Spleen (tissue), 7 donors: ENCODE data around the gene MARCHF10.

ENCODE experiments used
- POLR2A ChIP-seq, 3 donors: fragments of 450-650 bp; IDR thresholded peaks; one replicate each; pipeline ENCODE4 v1.5.1; 2017; ENCODE audit warnings: antibody characterized with exemption in 3 of 3, mild to moderate bottlenecking in 1 of 3
- POLR2AphosphoS5 ChIP-seq, 3 donors: sonication (generic); formaldehyde crosslinking; IDR thresholded peaks; one replicate each; pipeline ENCODE4 v1.5.1; 2017; ENCODE audit warnings: antibody characterized with exemption in 3 of 3
- TF ChIP-seq, protein P1 (sequence below), 11 experiments: fragments of 200-600 bp in 7 of 11; fragments of 450-650 bp in 4 of 11; sonication (generic) in 4 of 11; IDR thresholded peaks in 8 of 11; conservative IDR thresholded peaks in 3 of 11; 1 replicate in 7 of 11; 2 replicates in 4 of 11; pipeline versions ENCODE4 v1.4.0 to v1.8.0; 2016 to 2021; ENCODE audit warnings: antibody characterized with exemption in 11 of 11, inconsistent platforms in 4 of 11, mild to moderate bottlenecking in 1 of 11
- donor health status: DM: no; HTN: no; CAD: no; lungs with moderate emphysema.
- donor health status: DM: no; HTN: no; CAD: no.
- donor health status: DM: no; HTN: no; CAD: no.

DNA sequence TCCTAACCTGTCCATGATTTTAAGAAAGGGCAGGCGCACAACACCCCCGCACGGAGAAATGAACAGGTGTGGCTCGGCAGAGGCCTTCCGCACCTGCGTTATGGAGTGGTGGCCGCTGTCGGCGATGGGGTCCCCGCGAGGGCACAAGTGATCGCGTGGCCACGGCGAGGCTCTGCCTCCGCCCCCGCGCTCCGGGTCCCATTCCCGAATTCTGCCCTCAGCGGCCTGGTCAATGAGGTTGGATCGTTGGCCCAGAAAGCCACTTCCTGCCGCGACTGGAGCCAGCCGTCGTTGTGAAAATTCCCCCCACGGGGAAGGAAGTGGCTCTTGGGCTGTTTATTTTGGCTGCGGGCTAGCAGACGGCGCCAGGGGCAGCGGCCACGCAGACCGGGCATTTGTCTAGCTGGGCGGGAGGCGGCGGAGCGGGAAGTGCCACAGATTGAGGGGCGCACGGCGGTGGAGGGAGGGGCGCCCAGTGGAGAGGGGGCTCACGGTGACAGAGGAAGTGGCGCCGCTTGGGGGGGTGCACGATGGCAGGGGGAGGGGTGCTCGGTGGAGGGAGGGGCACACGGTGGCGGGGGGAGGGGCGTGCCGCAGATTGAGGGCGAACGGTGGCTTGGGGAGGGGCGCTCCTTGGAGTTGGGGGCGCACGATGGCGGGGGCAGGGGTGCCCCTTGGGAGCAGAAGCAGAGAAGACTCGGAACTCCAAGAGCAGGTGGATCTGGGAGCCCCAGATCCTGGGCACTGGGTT is 155.7 kb downstream of the MARCHF10 start:
- TF ChIP-seq, protein P1, sequence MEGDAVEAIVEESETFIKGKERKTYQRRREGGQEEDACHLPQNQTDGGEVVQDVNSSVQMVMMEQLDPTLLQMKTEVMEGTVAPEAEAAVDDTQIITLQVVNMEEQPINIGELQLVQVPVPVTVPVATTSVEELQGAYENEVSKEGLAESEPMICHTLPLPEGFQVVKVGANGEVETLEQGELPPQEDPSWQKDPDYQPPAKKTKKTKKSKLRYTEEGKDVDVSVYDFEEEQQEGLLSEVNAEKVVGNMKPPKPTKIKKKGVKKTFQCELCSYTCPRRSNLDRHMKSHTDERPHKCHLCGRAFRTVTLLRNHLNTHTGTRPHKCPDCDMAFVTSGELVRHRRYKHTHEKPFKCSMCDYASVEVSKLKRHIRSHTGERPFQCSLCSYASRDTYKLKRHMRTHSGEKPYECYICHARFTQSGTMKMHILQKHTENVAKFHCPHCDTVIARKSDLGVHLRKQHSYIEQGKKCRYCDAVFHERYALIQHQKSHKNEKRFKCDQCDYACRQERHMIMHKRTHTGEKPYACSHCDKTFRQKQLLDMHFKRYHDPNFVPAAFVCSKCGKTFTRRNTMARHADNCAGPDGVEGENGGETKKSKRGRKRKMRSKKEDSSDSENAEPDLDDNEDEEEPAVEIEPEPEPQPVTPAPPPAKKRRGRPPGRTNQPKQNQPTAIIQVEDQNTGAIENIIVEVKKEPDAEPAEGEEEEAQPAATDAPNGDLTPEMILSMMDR (IDR thresholded peaks at IDR 0.05 in 8 of 11, conservative IDR thresholded peaks at IDR 0.05 in 3 of 11), result no peak
- peak; percentile 60 to 81 (median 75) for TF ChIP-seq POLR2AphosphoS5 (IDR thresholded peaks at IDR 0.05)
- TF ChIP-seq POLR2A (IDR thresholded peaks at IDR 0.05), result no peak
